Measurements from ENCODE around the gene PTPRC.

PTPRC gene

GRCh38 chr1:198765416-198765815 lies 126.6 kb downstream of the PTPRC start:
- DNase-seq: no peak

DNA sequence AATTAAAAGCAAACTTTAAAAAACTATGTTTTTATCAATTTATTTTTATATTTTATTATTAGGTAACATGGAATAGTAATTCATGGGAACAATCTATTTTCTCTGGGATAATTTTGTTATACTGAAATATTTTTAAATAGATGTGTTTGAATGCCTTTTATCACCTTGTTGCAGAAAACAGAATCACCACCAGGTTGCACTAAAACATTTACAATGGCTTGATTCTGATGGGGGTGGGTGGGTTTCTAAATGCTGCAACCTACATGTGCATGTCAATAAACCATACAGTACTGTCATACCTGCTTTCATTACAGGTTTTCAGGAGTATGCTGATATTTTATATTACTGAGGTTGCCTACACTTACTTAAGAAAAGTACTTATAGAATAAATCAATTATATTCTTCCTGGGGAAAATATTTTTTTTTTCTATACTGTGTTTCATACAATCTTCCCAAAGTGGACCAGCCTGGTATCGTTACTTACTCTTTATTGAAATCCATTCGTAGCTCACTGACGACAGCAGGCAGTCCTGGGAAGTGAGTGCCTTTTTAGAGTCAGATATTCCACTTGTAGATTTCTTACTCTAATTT lies 132.8 kb downstream of the PTPRC start:
- DNase-seq: no peak

DNA sequence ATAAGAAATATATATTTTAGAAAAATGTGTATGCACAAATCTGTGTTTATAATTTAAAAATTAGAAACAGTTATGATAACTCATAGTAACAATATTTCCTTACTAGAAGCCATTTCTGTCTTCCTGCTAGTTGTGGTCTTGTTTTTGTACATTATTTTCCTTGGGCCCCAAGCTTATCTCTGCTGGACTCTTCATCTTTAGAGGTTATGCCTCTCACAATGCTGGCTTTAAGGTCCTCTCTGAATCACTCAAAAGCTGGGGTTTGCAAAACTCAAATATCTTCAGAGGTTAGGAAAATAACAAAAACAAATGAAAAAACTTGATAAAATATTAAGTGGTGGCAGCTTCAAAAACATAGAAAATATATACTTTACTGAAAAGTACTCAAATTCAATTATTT lies 133.8 kb downstream of the PTPRC start:
- DNase-seq: no peak

GRCh38 chr1:198773030-198773429 lies 134.2 kb downstream of the PTPRC start:
- DNase-seq: no peak

GRCh38 chr1:198773523-198773922 lies 134.7 kb downstream of the PTPRC start:
- no peak for DNase-seq

DNA sequence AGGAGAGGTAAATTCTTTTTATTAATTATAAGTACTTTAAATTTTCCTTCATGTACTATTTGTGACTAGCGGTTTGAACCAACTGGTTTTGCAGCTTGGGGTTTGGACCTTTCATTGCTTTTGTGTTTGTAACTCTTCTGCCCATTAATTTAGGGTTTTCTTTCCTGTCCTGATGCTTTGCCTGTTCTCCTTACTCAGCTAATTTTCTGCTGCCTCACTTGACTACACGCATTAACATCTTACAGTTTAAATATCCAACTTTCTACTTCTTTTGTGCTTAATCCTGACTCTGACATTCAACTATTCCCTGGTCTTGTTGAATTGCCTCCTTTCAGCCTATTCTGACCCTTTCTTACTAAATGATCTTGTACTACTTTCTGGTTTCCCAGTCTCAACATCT lies 135.6 kb downstream of the PTPRC start:
- no peak for DNase-seq

GRCh38 chr1:198775606-198776005 lies 136.8 kb downstream of the PTPRC start:
- no peak for DNase-seq

GRCh38 chr1:198776602-198777029 lies 137.8 kb downstream of the PTPRC start:
- no peak for DNase-seq

GRCh38 chr1:198778049-198778448 lies 139.2 kb downstream of the PTPRC start:
- DNase-seq: no peak

GRCh38 chr1:198780376-198780775 lies 141.5 kb downstream of the PTPRC start:
- no peak for DNase-seq

DNA sequence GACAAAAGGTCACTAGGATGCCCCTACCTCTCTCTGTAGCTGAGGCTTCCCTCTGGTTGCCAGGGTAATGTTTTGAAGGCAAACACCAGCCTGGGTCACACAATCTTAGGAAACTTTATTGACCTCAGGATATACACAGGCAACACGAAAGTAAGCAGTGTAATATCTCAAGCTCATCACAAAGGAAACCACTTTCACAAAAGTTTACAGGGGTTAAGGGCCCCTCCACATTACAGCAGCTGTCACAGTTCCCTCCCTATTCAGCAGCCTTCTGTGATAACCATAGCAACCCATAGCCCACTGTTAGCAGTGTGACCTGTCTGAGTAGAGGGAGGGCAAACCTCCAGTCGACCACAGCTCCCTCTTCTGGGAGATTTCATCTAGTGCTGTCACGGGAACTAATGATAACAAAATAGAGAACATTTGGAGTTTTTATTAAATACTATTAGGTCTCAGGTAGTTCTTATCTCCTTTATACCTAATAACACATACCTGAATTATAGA lies 149.8 kb downstream of the PTPRC start:
- DNase-seq: no peak

DNA sequence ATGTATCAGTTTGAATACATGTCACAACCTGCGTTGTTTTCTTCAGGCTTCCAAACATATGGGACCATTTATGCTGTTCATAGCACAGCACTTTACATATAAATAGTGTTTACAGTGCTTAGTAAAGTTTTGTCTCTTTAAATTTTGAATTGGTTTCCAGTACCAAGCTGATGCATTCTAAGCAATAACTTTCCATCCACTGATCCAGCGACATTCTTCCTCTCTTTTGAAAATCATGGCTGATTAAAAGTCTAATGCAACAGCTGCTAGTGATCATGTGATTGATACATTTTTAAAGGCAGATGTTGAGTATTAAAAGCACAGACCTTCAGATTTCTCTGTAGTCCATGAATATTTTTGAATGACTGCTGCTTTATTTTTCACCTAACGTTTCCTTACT lies 154.9 kb downstream of the PTPRC start:
- no peak for DNase-seq

- DNase-seq: no peak
Observed at GRCh38 chr1:198794498-198794897, 155.7 kb downstream of the PTPRC start.

DNA sequence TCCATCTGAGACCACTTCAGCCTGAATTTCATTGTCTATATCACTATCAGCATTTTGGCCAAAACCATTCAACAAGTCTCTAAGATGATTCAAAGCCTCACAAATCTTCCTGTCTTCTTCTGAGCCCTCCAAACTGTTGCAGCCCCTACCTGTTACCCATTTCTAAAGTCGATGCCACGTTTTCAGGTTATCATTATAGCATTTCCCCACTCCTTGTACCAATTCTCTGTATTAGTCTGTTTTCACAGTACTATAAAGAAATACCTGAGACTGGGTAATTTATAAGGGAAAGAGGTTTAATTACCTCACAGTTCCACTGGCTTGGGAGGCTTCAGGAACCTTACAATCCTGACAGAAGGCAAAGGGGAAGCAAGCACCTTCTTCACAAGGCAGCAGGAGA lies 158.8 kb downstream of the PTPRC start:
- DNase-seq: no peak

DNA sequence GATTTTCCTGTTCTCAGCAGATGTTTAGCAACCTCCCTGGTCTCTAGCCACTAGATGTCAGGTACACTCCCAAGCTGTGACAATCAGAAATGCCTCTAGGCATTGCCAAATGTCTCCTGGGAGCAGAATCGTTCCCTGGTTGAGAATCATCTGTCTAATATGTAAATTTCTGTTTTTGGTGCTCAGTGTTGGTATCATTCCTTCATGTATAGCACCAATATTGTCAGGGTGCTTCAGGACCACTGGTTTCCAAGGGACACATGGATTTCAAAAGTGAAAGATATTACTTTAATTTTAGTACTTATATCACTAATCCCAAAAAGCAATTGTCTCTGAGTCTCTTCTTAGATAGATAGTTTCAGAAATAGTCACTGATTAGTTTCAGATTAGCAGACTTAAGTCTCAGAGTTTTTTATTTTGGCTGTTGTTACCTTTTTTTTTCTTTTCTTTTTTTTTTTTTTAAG lies 160.1 kb downstream of the PTPRC start:
- DNase-seq: no peak

DNA sequence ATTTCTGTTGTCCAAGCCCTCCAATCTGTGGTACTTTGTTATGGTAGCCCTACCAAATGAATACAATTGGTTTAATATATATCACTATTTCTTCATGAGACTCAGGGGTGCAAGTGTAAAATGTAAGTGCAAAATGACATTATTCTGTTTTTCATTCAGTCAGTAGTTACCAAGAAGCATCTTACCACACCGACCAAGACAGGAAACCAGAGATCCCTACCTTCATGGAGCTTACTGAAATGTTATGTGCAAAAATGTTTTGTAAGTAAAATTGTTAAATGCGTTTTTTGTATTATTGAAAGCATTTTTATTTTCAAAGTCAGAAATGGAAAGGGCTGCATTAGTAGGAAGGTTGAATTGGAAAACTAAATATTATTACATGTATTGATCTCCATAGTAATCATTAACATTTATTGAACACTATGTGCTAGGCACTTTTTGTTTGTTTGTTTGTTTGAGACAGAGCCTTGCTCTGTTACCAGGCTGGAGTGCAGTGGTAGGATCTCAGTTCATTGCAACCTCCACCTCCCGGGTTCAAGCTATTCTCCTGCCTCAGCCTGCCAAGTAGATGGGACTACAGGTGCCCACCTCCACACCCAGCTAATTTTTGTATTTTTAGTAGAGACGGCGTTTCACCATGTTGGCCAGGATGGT lies 166.8 kb downstream of the PTPRC start:
- no peak for DNase-seq

DNA sequence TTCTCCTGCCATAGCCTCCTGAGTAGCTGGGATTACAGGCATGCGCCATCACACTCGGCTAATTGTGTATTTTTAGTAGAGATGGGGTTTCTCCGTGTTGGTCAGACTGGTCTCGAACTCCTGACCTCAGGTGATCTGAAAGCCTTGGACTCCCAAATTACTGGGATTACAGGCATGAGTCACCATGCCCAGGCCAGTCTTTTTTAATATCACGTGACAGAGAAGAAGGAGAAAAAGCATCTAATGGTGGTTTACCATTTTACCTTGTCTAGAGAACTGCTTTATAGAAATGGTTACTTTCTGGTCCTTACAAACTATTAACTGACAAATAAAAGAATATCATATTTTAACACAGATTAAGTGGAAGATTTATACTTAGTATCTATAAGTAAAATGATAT lies 168.0 kb downstream of the PTPRC start:
- DNase-seq: no peak

Data from NCI-H187 (cell line).